ENCODE data around the gene FCN1.
A peak's percentile ranks its signal among the peaks of the same experiment; 100 is the strongest.

FCN1 gene

GRCh38 chr9:134913713-134914500, 3.8 kb downstream of the FCN1 start:
- no peak for DNase-seq (ENCODE audit: low read depth)

GRCh38 chr9:134913041-134913712, 4.5 kb downstream of the FCN1 start:
- no peak for DNase-seq (ENCODE audit: low read depth)

GRCh38 chr9:134912126-134912840, 5.4 kb downstream of the FCN1 start:
- no peak for DNase-seq (ENCODE audit: low read depth)

GRCh38 chr9:134909511-134910481, 7.9 kb downstream of the FCN1 start:
- no peak for DNase-seq (ENCODE audit: low read depth)

GRCh38 chr9:134908524-134909309, 9.0 kb downstream of the FCN1 start:
- no peak for DNase-seq (ENCODE audit: low read depth)

GRCh38 chr9:134902936-134903335, 14.8 kb downstream of the FCN1 start:
- no peak for DNase-seq (ENCODE audit: low read depth)

GRCh38 chr9:134899818-134900217, 17.9 kb downstream of the FCN1 start:
- no peak for DNase-seq (ENCODE audit: low read depth)

GRCh38 chr9:134899168-134899567, 18.5 kb downstream of the FCN1 start:
- no peak for DNase-seq (ENCODE audit: low read depth)

- DNase-seq (ENCODE audit: low read depth) = no peak
Observed at GRCh38 chr9:134898319-134898718, 19.4 kb downstream of the FCN1 start.

- no peak for DNase-seq (ENCODE audit: low read depth)
Observed at GRCh38 chr9:134897584-134898170, 20.0 kb downstream of the FCN1 start.

GRCh38 chr9:134896834-134897583, 20.7 kb downstream of the FCN1 start:
- DNase-seq (ENCODE audit: low read depth) = no peak

- peak; percentile 85 for DNase-seq (ENCODE audit: low read depth)
Observed at GRCh38 chr9:134895908-134896833, 21.5 kb downstream of the FCN1 start.

GRCh38 chr9:134895567-134895907, 22.2 kb downstream of the FCN1 start:
- DNase-seq (ENCODE audit: low read depth) = no peak

- DNase-seq (ENCODE audit: low read depth) = peak; percentile 15
Observed at GRCh38 chr9:134895097-134895496, 22.6 kb downstream of the FCN1 start.

GRCh38 chr9:134894136-134894860, 23.4 kb downstream of the FCN1 start:
- no peak for DNase-seq (ENCODE audit: low read depth)

- no peak for DNase-seq (ENCODE audit: low read depth)
Observed at GRCh38 chr9:134892820-134893420, 24.8 kb downstream of the FCN1 start.

- DNase-seq (ENCODE audit: low read depth) = no peak
Observed at GRCh38 chr9:134892221-134892620, 25.5 kb downstream of the FCN1 start.

GRCh38 chr9:134891713-134892112, 26.0 kb downstream of the FCN1 start:
- DNase-seq (ENCODE audit: low read depth) = no peak
